ENCODE data around the gene PHLDB1. TPM values are rescaled to one million over a fixed set of nuclear protein-coding genes. Genes with fewer than 3 reads are reported as not detected.

The PHLDB1 gene
- polyA plus RNA-seq, 2 of the 4 experiments (the other 2 are of a cell fraction), result 5.9 to 20.0 TPM

DNA sequence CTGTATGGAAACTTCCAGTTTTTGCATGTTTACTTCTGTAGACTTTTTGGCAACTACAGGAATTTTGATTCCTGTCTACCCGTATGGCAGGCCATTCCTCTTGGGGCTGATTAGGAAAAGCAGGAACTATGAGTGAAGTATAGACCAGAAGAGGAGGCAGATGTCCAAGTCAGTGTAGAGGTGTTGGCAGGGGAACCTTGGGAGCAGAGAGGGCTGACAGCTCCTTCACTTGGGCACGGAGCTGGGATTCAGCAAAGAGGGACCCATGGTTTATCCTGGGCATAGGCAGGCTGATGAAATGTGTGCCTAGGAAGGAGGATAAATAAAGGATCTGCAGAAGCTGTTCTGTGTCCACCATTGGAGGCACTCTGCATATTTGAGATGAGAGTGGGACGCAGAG lies 39.0 kb downstream of the PHLDB1 start:
- H3K27ac ChIP-seq, result no peak overlapping the region
- ChIA-PET CTCF (interaction anchor here (0.6 kb wide), 1 partner anchor 30 kb away, joined by 4 read pairs; no protein-coding TSS in a partner anchor), POLR2A (no interaction called here)
- no peak for ATAC-seq
- no peak overlapping the region for H3K4me3 ChIP-seq
- TF ChIP-seq RAD21 (conservative IDR thresholded peaks at IDR 0.05 in 1 of 2, IDR thresholded peaks at IDR 0.05 in 1 of 2) (no peak), KDM5A (IDR thresholded peaks at IDR 0.05) (no peak), NPAS2 (CRISPR knock-in tag; IDR thresholded peaks at IDR 0.05; ENCODE audit: borderline replicate concordance) (no peak), NR3C1 (IDR thresholded peaks at IDR 0.05) (no peak), ELK1 (IDR thresholded peaks at IDR 0.05; ENCODE audit: low read depth, low read length) (no peak), EHF (CRISPR knock-in tag; IDR thresholded peaks at IDR 0.05) (no peak), PHF8 (IDR thresholded peaks at IDR 0.05; ENCODE audit: borderline replicate concordance, low read depth) (no peak)
- no peaks in the 10 kb centered on the region for H3K9me3 ChIP-seq
- no peak for FAIRE-seq
- WGBS (ENCODE audit: missing lambda C conversion rate), result 95% methylated on average over 3 of the region's 3 CpGs
- no peak overlapping the region for H3K4me2 ChIP-seq
- DNase-seq (ENCODE audit: low read depth in 1 of 2, low spot score in 1 of 2), result no peak
- no peaks in the 10 kb centered on the region for H3K4me1 ChIP-seq

- H3K4me3 ChIP-seq, result no peak overlapping the region
- WGBS (ENCODE audit: missing lambda C conversion rate), result 84% methylated on average over 5 of the region's 5 CpGs
- DNase-seq (ENCODE audit: low read depth in 1 of 2, low spot score in 1 of 2) (no peak), ATAC-seq (no peak), FAIRE-seq (no peak)
- TF ChIP-seq BHLHE40 (IDR thresholded peaks at IDR 0.05; ENCODE audit: low read depth, low read length) (no peak), SMC3 (IDR thresholded peaks at IDR 0.05) (no peak), HOXB13 (CRISPR knock-in tag; IDR thresholded peaks at IDR 0.05; ENCODE audit: low read depth) (no peak), MAX (IDR thresholded peaks at IDR 0.05) (no peak), EP300 (IDR thresholded peaks at IDR 0.05) (no peak), CHD2 (IDR thresholded peaks at IDR 0.05; ENCODE audit: low read length, partially characterized antibody) (no peak), HEYL (CRISPR knock-in tag; IDR thresholded peaks at IDR 0.05) (no peak), RAD21 (conservative IDR thresholded peaks at IDR 0.05 in 1 of 2, IDR thresholded peaks at IDR 0.05 in 1 of 2) (no peak), ZNF302 (CRISPR knock-in tag; IDR thresholded peaks at IDR 0.05) (no peak), JUNB (IDR thresholded peaks at IDR 0.05) (no peak), RCOR1 (IDR thresholded peaks at IDR 0.05; ENCODE audit: low read depth, low read length) (no peak), HES2 (IDR thresholded peaks at IDR 0.05) (no peak), TP53 (CRISPR knock-in tag; IDR thresholded peaks at IDR 0.05) (no peak), HOXA7 (CRISPR knock-in tag; IDR thresholded peaks at IDR 0.05) (no peak), FOSL2 (IDR thresholded peaks at IDR 0.05) (no peak), FOSL2 (CRISPR knock-in tag; IDR thresholded peaks at IDR 0.05) (no peak), ESRRA (IDR thresholded peaks at IDR 0.05; ENCODE audit: borderline replicate concordance, low read length) (no peak), RARB (CRISPR knock-in tag; IDR thresholded peaks at IDR 0.05) (no peak), RFX5 (IDR thresholded peaks at IDR 0.05) (no peak)
- TF ChIP-seq, protein P1, sequence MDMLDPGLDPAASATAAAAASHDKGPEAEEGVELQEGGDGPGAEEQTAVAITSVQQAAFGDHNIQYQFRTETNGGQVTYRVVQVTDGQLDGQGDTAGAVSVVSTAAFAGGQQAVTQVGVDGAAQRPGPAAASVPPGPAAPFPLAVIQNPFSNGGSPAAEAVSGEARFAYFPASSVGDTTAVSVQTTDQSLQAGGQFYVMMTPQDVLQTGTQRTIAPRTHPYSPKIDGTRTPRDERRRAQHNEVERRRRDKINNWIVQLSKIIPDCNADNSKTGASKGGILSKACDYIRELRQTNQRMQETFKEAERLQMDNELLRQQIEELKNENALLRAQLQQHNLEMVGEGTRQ (IDR thresholded peaks at IDR 0.05), result no peak
- TF ChIP-seq, protein P2, sequence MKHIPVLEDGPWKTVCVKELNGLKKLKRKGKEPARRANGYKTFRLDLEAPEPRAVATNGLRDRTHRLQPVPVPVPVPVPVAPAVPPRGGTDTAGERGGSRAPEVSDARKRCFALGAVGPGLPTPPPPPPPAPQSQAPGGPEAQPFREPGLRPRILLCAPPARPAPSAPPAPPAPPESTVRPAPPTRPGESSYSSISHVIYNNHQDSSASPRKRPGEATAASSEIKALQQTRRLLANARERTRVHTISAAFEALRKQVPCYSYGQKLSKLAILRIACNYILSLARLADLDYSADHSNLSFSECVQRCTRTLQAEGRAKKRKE (CRISPR knock-in tag; IDR thresholded peaks at IDR 0.05; ENCODE audit: low read depth), result no peak
- ChIA-PET CTCF (interaction anchor here (1.3 kb wide), 1 partner anchor 15 kb away, joined by 5 read pairs; no protein-coding TSS in a partner anchor), POLR2A (no interaction called here)
- no peak overlapping the region for H3K4me2 ChIP-seq
- H3K27ac ChIP-seq, result no peak overlapping the region
- H3K9me3 ChIP-seq, result no peaks in the 10 kb centered on the region
- no peaks in the 10 kb centered on the region for H3K4me1 ChIP-seq
Observed at GRCh38 chr11:118648291-118648690, 40.9 kb downstream of the PHLDB1 start.
